Germinal center (tissue), 1 donor: ENCODE data around the gene CDH6.
"Not testable (repeated sequence)": the region's sequence is repeated elsewhere in the genome, so short reads cannot be mapped to it uniquely, and the experiment has no call there.

Experiments
- DNase-seq: peaks from one replicate; pipeline ENCODE4 v3.0.0; 2012; ENCODE audit warnings: mixed read lengths, low spot score

Gene CDH6

GRCh38 chr5:31332160-31332559 is 138.7 kb downstream of the CDH6 start:
- no peak for DNase-seq

GRCh38 chr5:31333475-31333874 is 140.0 kb downstream of the CDH6 start:
- no peak for DNase-seq

GRCh38 chr5:31334061-31334860 is 140.8 kb downstream of the CDH6 start:
- DNase-seq: no peak

- no peak for DNase-seq
These were observed 142.0 kb downstream of the CDH6 start for GRCh38 chr5:31335456-31335855.

GRCh38 chr5:31343946-31344345 is 150.5 kb downstream of the CDH6 start:
- DNase-seq: no peak

- no peak for DNase-seq
These were observed 153.5 kb downstream of the CDH6 start for GRCh38 chr5:31346896-31347551.

GRCh38 chr5:31347552-31347905 is 154.0 kb downstream of the CDH6 start:
- no peak for DNase-seq

GRCh38 chr5:31350395-31350794 is 156.9 kb downstream of the CDH6 start:
- DNase-seq: no peak

GRCh38 chr5:31355337-31355736 is 161.9 kb downstream of the CDH6 start:
- no peak for DNase-seq

GRCh38 chr5:31357038-31357437 is 163.6 kb downstream of the CDH6 start:
- no peak for DNase-seq

GRCh38 chr5:31359839-31360238 is 166.4 kb downstream of the CDH6 start:
- DNase-seq: no peak

- DNase-seq: no peak
These were observed 167.7 kb downstream of the CDH6 start for GRCh38 chr5:31361234-31361633.

- not testable (repeated sequence) for DNase-seq
These were observed 168.4 kb downstream of the CDH6 start for GRCh38 chr5:31361704-31362528.

GRCh38 chr5:31362529-31362900 is 169.0 kb downstream of the CDH6 start:
- no peak for DNase-seq

- no peak for DNase-seq
These were observed 169.6 kb downstream of the CDH6 start for GRCh38 chr5:31362931-31363568.

GRCh38 chr5:31364881-31365636 is 171.6 kb downstream of the CDH6 start:
- no peak for DNase-seq

GRCh38 chr5:31365776-31366175 is 172.3 kb downstream of the CDH6 start:
- no peak for DNase-seq

- DNase-seq: no peak
These were observed 173.5 kb downstream of the CDH6 start for GRCh38 chr5:31366941-31367340.

- DNase-seq: no peak
These were observed 178.6 kb downstream of the CDH6 start for GRCh38 chr5:31372124-31372523.

- DNase-seq: no peak
These were observed 182.7 kb downstream of the CDH6 start for GRCh38 chr5:31375999-31376720.
